Activated CD4-positive, alpha-beta T cell treated with anti-CD3 and anti-CD28 coated beads for 48 hours (primary cell): ENCODE results near the gene MYCBPAP.
"Not testable (repeated sequence)": the region's sequence is repeated elsewhere in the genome, so short reads cannot be mapped to it uniquely, and the experiment has no call there.

Experiments
- DNase-seq: peaks from one replicate; pipeline ENCODE4 v3.0.0-alpha.2; 2020

The MYCBPAP gene

GRCh38 chr17:50471009-50471905, 37.0 kb upstream of the MYCBPAP start:
- no peak for DNase-seq

GRCh38 chr17:50472286-50472685, 36.0 kb upstream of the MYCBPAP start:
- no peak for DNase-seq

GRCh38 chr17:50472761-50473161, 35.5 kb upstream of the MYCBPAP start:
- DNase-seq, result not testable (repeated sequence)

DNA sequence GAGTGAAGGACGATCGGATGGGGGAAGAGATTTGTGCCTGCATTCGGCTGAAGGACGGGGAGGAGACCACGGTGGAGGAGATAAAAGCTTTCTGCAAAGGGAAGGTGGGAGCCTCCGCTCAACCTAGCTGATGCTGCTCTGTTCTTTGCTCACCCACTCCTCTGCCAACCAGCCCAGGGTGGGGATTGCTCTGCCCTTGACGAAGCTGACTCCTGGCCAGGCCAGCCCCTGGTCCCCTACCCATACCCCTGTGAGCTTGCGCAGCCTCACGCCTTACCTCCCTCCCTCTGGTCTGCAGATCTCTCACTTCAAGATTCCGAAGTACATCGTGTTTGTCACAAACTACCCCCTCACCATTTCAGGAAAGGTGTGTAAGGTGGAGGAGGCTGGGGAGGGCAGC, 34.3 kb upstream of the MYCBPAP start:
- no peak for DNase-seq

GRCh38 chr17:50474523-50474922, 33.7 kb upstream of the MYCBPAP start:
- no peak for DNase-seq

GRCh38 chr17:50475362-50475761, 32.9 kb upstream of the MYCBPAP start:
- no peak for DNase-seq

- not testable (repeated sequence) for DNase-seq
Observed at GRCh38 chr17:50475775-50476544, 32.3 kb upstream of the MYCBPAP start.

DNA sequence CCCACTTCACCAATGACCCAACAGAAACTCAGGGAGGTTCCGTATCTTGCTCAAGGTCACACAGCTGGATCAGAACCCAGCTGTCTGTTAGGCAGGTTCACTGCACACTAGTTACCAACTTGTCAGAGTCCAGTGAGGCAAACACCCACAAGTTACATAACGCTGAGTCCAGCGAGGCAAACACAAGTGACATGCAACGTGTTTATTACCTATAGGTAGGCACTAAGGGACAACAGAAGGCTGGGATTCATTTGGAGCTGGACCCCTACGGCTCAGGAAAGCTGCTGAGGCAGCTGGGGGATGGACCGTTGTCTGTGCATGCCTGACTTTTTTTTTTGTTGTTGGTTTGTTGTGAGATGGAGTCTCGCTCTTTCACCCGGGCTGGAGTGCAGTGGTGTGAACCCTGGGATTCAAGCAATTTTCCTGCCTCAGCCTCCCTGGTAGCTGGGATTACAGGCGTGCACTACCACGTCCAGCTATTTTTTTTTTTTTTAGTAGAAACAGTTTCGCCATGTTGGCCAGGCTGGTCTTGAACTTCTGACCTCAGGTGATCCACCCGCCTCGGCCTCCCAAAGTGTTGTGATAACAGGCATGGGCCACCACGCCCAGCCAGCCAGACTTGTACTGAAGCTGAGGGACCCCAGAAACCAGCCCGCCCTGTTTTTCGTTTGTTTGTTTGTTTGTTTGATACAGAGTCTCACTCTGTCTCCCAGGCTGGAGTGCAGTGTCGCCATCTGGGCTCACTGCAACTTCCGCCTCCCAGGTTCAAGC, 31.5 kb upstream of the MYCBPAP start:
- no peak for DNase-seq

GRCh38 chr17:50477976-50478375, 30.3 kb upstream of the MYCBPAP start:
- DNase-seq, result peak; percentile 11

DNA sequence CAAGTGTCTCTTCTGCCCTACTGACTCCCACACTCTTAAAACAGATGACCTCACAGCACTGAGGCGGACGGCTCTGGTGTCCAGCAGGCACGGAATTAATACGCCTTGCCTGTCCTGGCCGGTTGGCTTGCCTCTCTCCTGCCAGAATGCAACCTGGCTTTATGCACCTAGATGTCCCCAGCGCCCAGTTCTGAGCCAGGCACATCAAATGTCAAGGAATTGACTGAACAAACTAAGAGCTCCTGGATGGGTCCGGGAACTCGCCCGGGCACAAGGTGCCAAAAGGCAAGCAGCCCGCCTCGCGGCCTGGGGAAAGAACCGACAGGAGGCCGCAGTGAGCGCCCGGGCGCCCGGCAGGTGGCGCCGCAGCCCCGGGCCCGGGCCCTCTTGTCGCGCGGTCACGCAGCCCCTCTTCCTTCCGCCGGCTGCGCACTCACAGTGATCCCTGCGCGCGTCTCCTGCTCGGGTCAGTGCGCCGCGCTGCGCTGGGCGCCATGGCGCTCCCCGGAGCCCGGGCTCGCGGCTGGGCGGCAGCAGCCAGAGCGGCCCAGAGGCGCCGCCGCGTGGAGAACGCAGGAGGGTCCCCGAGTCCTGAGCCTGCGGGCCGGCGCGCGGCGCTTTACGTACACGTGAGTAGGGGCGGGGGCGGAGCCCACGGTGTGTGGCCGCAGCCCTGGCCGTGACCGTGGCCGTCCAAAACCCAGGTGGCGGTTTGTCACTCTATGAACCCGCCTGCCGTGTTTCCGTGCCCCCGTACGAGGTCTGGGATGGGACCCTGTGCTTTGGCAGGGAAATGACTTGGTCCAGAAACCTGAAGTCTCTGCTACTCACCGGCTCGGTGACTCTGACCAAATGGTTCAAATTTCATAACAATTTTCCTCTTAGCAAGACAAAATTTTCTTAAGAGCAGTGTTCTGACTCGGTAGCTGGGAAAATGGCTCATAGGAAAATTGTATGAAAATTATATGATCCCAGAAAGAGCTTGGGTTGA, 29.6 kb upstream of the MYCBPAP start, which contains the start of gene RSAD1:
Gene RSAD1, plus strand, starts transcription at position 470 of the 991 bp plus-strand sequence. Its CDS starts 25 bp downstream, at position 495.
- DNase-seq, result peak; percentile 91

DNA sequence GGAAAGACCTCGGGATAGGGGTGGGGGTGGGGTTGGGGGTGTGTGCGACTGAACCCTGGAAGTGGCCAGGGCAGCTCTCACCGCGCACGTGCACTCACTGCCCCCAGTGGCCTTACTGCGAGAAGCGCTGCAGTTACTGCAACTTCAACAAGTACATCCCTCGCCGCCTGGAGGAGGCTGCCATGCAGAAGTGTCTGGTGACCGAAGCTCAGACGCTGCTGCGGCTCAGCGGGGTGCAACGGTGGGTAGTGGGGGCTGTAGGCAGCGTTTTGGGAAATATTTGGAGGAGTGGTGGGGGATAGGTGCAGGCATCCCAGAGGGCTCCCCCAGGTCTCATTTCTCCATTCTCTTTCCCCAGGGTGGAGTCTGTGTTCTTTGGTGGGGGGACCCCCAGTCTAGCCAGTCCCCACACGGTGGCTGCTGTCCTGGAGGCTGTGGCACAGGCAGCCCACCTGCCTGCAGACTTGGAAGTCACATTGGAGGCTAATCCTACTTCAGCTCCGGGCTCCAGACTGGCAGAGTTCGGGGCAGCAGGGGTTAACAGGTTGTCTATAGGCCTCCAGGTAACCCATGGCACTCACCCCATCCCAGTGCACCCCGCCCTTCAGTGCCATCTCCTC, 28.6 kb upstream of the MYCBPAP start:
- DNase-seq, result peak; percentile 82

- no peak for DNase-seq
Observed at GRCh38 chr17:50480142-50480764, 28.0 kb upstream of the MYCBPAP start.

DNA sequence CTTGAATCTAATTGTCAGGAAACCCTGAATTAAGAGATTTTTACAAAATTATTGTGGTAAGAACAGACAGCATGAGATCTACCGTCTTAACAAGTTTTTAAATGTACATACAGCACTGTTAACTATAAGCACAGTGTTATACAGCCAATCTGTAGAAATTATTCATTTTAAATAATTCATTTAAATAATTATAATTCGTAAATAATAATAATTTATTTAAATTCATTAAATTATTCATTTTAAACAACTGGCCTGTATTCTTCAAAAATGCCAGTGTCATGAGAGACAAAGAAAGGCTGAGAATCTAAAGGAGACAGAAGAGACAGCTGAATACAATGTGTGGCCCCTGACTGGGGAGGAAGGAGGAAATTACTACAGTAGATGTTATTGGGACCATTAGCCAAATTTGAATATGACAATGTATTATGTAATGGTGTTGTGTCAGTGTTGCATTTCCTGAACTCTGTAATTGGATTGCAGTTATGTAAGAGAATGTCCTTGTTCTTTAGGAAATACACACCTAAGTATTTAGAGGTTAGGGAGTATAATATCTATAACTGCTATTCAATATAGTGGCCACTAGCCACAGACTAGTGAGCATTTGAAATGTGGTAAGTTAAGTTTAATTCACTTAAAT, 27.3 kb upstream of the MYCBPAP start:
- DNase-seq, result no peak

DNA sequence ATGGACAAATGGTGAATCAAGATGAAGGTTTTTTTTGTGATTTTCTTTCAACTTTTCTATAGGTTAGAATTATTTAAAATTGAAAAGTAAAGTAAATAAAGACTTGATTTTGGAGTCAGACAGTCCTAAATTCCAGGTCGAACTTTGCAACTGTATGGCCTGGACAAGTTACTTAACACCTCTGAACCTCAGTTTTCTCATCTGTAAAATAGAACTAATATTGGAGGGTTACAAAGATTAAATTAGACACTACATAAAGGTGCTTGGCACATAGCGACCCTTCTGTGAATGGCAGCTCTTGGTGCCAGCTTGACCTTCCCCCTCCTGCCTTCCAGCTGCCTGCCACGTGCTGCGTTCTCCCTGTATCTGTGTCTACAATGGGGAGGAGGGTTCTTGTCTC, 26.6 kb upstream of the MYCBPAP start:
- DNase-seq, result no peak

GRCh38 chr17:50482110-50482509, 26.1 kb upstream of the MYCBPAP start:
- no peak for DNase-seq

GRCh38 chr17:50482516-50482915, 25.7 kb upstream of the MYCBPAP start:
- DNase-seq, result peak; percentile 86

- DNase-seq, result no peak
Observed at GRCh38 chr17:50483266-50483665, 25.0 kb upstream of the MYCBPAP start.

- DNase-seq, result no peak
Observed at GRCh38 chr17:50484386-50485155, 23.7 kb upstream of the MYCBPAP start.
